CD14-positive monocyte (primary cell): ENCODE data around the gene LCE5A. TPM values are rescaled to one million over a fixed set of nuclear protein-coding genes. Genes with fewer than 3 reads are reported as not detected.

ENCODE experiments used
- DNase-seq, 3 donors: peaks; one replicate each; pipeline ENCODE4 v3.0.0-alpha.2; 2011 to 2022
- H2AFZ ChIP-seq: 2 replicates; pipeline ENCODE4 v1.6.0; 2012; ENCODE audit warnings: mild to moderate bottlenecking, low read depth, low read length, inconsistent platforms; ENCODE audit not compliant: insufficient read depth, poor library complexity, severe bottlenecking
- H3K27ac ChIP-seq, 2 donors: 1 replicate in 1 of 2; 2 replicates in 1 of 2; pipeline ENCODE4 v1.5.1; 2012 to 2013; ENCODE audit warnings: low read length in 2 of 2, control low read depth in 1 of 2, inconsistent platforms in 1 of 2, low read depth in 1 of 2, mild to moderate bottlenecking in 1 of 2
- H3K27me3 ChIP-seq, 2 donors: one replicate each; pipeline versions ENCODE4 v1.6.0 to v1.6.1; 2011 to 2013; ENCODE audit warnings: low read length in 2 of 2; ENCODE audit not compliant: control insufficient read depth in 2 of 2, insufficient read depth in 2 of 2
- H3K36me3 ChIP-seq, 2 donors: replicated peaks in 1 of 2; 1 replicate in 1 of 2; 2 replicates in 1 of 2; pipeline versions ENCODE4 v1.5.1 to v1.6.1; 2012 to 2013; ENCODE audit warnings: low read length in 2 of 2, control low read depth in 1 of 2, inconsistent platforms in 1 of 2, mild to moderate bottlenecking in 1 of 2; ENCODE audit not compliant: insufficient read depth in 2 of 2, control insufficient read depth in 1 of 2
- H3K4me1 ChIP-seq, 2 donors: 1 replicate in 1 of 2; 2 replicates in 1 of 2; pipeline versions ENCODE4 v1.5.1 to v1.6.1; 2012 to 2013; ENCODE audit warnings: low read length in 2 of 2, control low read depth in 1 of 2, inconsistent platforms in 1 of 2, mild to moderate bottlenecking in 1 of 2, moderate library complexity in 1 of 2; ENCODE audit not compliant: insufficient read depth in 2 of 2, control insufficient read depth in 1 of 2
- H3K4me2 ChIP-seq: replicated peaks from 2 replicates; pipeline ENCODE3; 2012; ENCODE audit warnings: low read length, moderate library complexity, mild to moderate bottlenecking; ENCODE audit not compliant: poor library complexity, severe bottlenecking; ENCODE audit errors: extremely low read depth
- H3K4me3 ChIP-seq, 3 experiments: fragments of 200-600 bp in 1 of 3; sonication (generic) in 1 of 3; replicated peaks in 1 of 3; 1 replicate in 2 of 3; 2 replicates in 1 of 3; pipeline ENCODE4 v1.5.1; 2011 to 2013; ENCODE audit warnings: low read length in 3 of 3, mild to moderate bottlenecking in 3 of 3, control low read depth in 2 of 3, low read depth in 2 of 3, inconsistent platforms in 1 of 3, moderate library complexity in 1 of 3
- H3K79me2 ChIP-seq: 2 replicates; pipeline ENCODE4 v1.6.0; 2012; ENCODE audit warnings: mild to moderate bottlenecking, control low read depth, inconsistent platforms, low read length, moderate library complexity; ENCODE audit not compliant: insufficient read depth
- H3K9ac ChIP-seq: 2 replicates; pipeline ENCODE4 v1.6.0; 2017; ENCODE audit warnings: low read length, mild to moderate bottlenecking; ENCODE audit not compliant: insufficient read depth, poor library complexity, severe bottlenecking
- H3K9me3 ChIP-seq, 2 donors: replicated peaks in 1 of 2; 1 replicate in 1 of 2; 2 replicates in 1 of 2; pipeline versions ENCODE4 v1.5.1 to v1.6.1; 2012 to 2013; ENCODE audit warnings: low read length in 2 of 2, control low read depth in 1 of 2; ENCODE audit not compliant: control insufficient read depth in 1 of 2, insufficient read depth in 1 of 2
- H4K20me1 ChIP-seq: 2 replicates; pipeline ENCODE4 v1.6.0; 2012; ENCODE audit warnings: mild to moderate bottlenecking, low read length, control low read depth, moderate library complexity; ENCODE audit not compliant: insufficient read depth
- H3K27ac Mint-ChIP-seq, 7 donors: one replicate each; pipeline ENCODE4 v1.8.0; 2020; ENCODE audit warnings: mild to moderate bottlenecking in 7 of 7, mixed read lengths in 7 of 7, moderate library complexity in 6 of 7, inconsistent platforms in 2 of 7
- H3K27me3 Mint-ChIP-seq, 3 donors: one replicate each; pipeline ENCODE4 v1.8.0; 2021 to 2022; ENCODE audit warnings: low read depth in 3 of 3, mild to moderate bottlenecking in 3 of 3, mixed read lengths in 3 of 3, moderate library complexity in 3 of 3, inconsistent platforms in 1 of 3
- H3K36me3 Mint-ChIP-seq, 2 donors: one replicate each; pipeline ENCODE4 v1.8.0; 2020; ENCODE audit warnings: mixed read lengths in 2 of 2, inconsistent platforms in 1 of 2, mild to moderate bottlenecking in 1 of 2
- H3K4me1 Mint-ChIP-seq: one replicate; pipeline ENCODE4 v1.8.0; 2020; ENCODE audit warnings: mild to moderate bottlenecking, mixed read lengths
- H3K4me3 Mint-ChIP-seq, 2 donors: one replicate each; pipeline ENCODE4 v1.8.0; 2020; ENCODE audit warnings: mild to moderate bottlenecking in 2 of 2, mixed read lengths in 2 of 2, moderate library complexity in 1 of 2
- H3K9me3 Mint-ChIP-seq, 7 donors: one replicate each; pipeline ENCODE4 v1.8.0; 2020 to 2022; ENCODE audit warnings: mixed read lengths in 7 of 7, mild to moderate bottlenecking in 6 of 7, moderate library complexity in 6 of 7, inconsistent platforms in 2 of 7
- whole genome bisulfite sequencing: methylation state at CpG from one replicate; pipeline ENCODE4 v1.1.5; 2013; ENCODE audit warnings: missing lambda C conversion rate; ENCODE audit not compliant: insufficient coverage; 5-methylcytosine and 5-hydroxymethylcytosine counted together
- intact Hi-C, 2 donors: fragments of 100-400 bp; cut with micrococcal nuclease; formaldehyde crosslinking; loops; one replicate each; pipeline versions ENCODE4 v1.15.0 to v1.15.1; 2023
- polyA plus RNA-seq, 3 donors: library from polyadenylated mRNA; depleted of rRNA in 1 of 3; unstranded in 2 of 3; stranded (reverse) in 1 of 3; fragments of 300-500 nt in 2 of 3; fragments of >200 nt in 1 of 3; fragmentation: Illumina TruSeq in 2 of 3; gene quantifications; 1 replicate in 2 of 3; 2 replicates in 1 of 3; pipeline ENCODE4 v1.2.3, GENCODE V29; 2012 to 2021
- TF ChIP-seq, protein P1 (sequence below): fragments of 200-600 bp; IDR thresholded peaks from one replicate; pipeline ENCODE4 v1.8.0; 2022; ENCODE audit warnings: antibody characterized with exemption, mild to moderate bottlenecking

LCE5A gene
- polyA plus RNA-seq, 3 donors = not detected

DNA sequence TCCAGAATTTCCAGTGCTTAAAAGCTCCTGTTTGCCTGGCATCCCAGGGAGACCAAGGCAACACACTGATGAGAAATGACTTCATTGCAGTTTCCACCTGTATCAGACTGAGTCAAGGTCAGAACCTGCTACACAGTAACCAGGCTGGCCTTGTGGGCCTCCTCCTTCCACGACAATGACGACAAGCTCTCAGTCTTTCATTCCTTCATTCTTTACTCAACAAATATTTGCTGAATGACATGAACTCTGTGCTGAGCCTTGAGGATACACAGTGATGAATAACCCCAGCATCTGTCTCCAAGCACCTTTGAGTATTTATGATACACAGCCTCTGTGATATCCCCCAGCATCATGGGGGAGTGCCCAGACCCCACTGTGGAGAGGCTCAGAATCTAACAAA lies 8.9 kb upstream of the LCE5A start:
- Histone ChIP-seq H3K9ac (no peak overlapping the region), H3K4me2 (no peak overlapping the region), H3K36me3 (no peaks in the 10 kb centered on the region), H3K27me3 (no peaks in the 10 kb centered on the region), H3K4me3 (no peak overlapping the region), H4K20me1 (no peaks in the 10 kb centered on the region), H3K4me1 (no peaks in the 10 kb centered on the region), H3K9me3 (no peaks in the 10 kb centered on the region), H2AFZ (no peak overlapping the region), H3K27ac (no peak overlapping the region), H3K79me2 (no peaks in the 10 kb centered on the region)
- intact Hi-C loops = no loop called here
- 75% methylated on average over 2 of the region's 2 CpGs for WGBS
- no peak for DNase-seq
- H3K4me1 Mint-ChIP-seq = no peaks in the 10 kb centered on the region
- H3K27me3 Mint-ChIP-seq = peaks cover 0 to 5% (median 2%) of the 10 kb centered on the region in 3 donors
- H3K27ac Mint-ChIP-seq = peak overlapping the region in 1 of 7 donors; percentile 57
- H3K4me3 Mint-ChIP-seq = no peak overlapping the region
- H3K36me3 Mint-ChIP-seq = no peaks in the 10 kb centered on the region
- H3K9me3 Mint-ChIP-seq = peaks cover 0 to 2% (median 0%) of the 10 kb centered on the region in 7 donors
- TF ChIP-seq, protein P1, sequence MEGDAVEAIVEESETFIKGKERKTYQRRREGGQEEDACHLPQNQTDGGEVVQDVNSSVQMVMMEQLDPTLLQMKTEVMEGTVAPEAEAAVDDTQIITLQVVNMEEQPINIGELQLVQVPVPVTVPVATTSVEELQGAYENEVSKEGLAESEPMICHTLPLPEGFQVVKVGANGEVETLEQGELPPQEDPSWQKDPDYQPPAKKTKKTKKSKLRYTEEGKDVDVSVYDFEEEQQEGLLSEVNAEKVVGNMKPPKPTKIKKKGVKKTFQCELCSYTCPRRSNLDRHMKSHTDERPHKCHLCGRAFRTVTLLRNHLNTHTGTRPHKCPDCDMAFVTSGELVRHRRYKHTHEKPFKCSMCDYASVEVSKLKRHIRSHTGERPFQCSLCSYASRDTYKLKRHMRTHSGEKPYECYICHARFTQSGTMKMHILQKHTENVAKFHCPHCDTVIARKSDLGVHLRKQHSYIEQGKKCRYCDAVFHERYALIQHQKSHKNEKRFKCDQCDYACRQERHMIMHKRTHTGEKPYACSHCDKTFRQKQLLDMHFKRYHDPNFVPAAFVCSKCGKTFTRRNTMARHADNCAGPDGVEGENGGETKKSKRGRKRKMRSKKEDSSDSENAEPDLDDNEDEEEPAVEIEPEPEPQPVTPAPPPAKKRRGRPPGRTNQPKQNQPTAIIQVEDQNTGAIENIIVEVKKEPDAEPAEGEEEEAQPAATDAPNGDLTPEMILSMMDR = no peak

DNA sequence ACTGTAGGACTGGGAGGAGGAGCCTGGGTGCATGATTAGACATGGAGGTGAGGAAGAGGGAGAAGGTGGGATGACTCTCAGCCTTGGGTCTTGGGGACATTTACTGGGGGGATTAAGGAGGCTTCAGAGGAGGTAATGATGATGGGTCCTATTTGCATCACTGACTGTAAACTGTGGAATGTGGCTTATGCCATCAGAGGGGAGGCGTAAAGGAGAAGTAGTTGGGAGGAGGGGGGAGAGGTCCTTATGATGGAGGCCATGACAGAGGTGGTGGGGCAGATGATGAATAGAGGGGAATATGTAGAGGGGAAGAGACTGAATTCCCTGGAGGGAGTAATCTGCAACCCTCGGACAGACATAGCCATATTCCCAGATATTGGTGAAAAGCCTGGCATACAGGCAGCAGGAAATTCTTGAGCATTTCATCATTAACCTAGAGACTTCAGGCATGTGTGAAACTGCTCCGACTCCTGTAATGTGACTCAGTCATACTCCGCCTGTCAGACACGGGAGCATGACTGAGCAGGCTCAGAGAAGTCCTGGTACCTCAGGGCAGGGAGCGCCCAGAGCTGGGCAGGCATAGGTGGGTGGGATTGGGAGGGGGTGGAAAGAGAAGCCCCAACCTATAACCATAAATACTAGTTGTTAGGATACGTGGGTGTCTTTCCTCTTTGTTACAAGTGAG lies 8.0 kb upstream of the LCE5A start:
- Histone ChIP-seq H3K4me3 (no peak overlapping the region), H4K20me1 (no peaks in the 10 kb centered on the region), H3K79me2 (no peaks in the 10 kb centered on the region), H3K36me3 (no peaks in the 10 kb centered on the region), H2AFZ (no peak overlapping the region), H3K27ac (no peak overlapping the region), H3K27me3 (no peaks in the 10 kb centered on the region), H3K9ac (no peak overlapping the region), H3K4me2 (no peak overlapping the region), H3K4me1 (no peaks in the 10 kb centered on the region), H3K9me3 (no peaks in the 10 kb centered on the region)
- TF ChIP-seq, protein P1 = no peak
- H3K4me1 Mint-ChIP-seq = no peaks in the 10 kb centered on the region
- H3K9me3 Mint-ChIP-seq = peaks cover 0 to 2% (median 0%) of the 10 kb centered on the region in 7 donors
- WGBS = 82% methylated on average over 2 of the region's 7 CpGs
- DNase-seq = no peak
- no peak overlapping the region for H3K27ac Mint-ChIP-seq
- no peaks in the 10 kb centered on the region for H3K36me3 Mint-ChIP-seq
- H3K4me3 Mint-ChIP-seq = no peak overlapping the region
- peaks cover 1 to 5% (median 2%) of the 10 kb centered on the region in 3 donors for H3K27me3 Mint-ChIP-seq
- intact Hi-C loops = no loop called here
